ENCODE measurements around the gene BCL7A. TPM values are rescaled to one million over a fixed set of nuclear protein-coding genes. Genes with fewer than 3 reads are reported as not detected.
A peak's percentile ranks its signal among the peaks of the same experiment; 100 is the strongest.

Gene BCL7A
- total and polyA plus RNA-seq, 2 donors (not counting 1 experiment from before 2014, with no cell fraction given), result 71.0 to 75.9 TPM

- Mint-ChIP-seq H3K9me3 (ENCODE audit: insufficient read depth) (no peaks in the 10 kb centered on the region), H3K27me3 (no peaks in the 10 kb centered on the region), H3K4me1 (peaks cover 47% of the 10 kb centered on the region), H3K27ac (peak overlapping the region; percentile 43), H3K4me3 (peak overlapping the region; percentile 52)
- H2AFZ ChIP-seq (ENCODE audit: insufficient read depth, low read depth, low read length, poor library complexity, severe bottlenecking), result peak overlapping the region; percentile 18
- DNase-seq (no peak), ATAC-seq (ENCODE audit: low read depth) (no peak)
- no peaks in the 10 kb centered on the region for H4K20me1 ChIP-seq (ENCODE audit: control insufficient read depth, insufficient read depth, low read length, poor library complexity, severe bottlenecking)
- H3K79me2 ChIP-seq (ENCODE audit: control insufficient read depth, insufficient read depth, low read length), result no peaks in the 10 kb centered on the region
- H3K9ac ChIP-seq (ENCODE audit: low read length), result no peak overlapping the region
- peak overlapping the region; percentile 31 for H3K4me2 ChIP-seq (replicated peaks; ENCODE audit: low read depth, low read length, poor library complexity, severe bottlenecking)
- H3K27ac ChIP-seq (ENCODE audit: low read length in 2 of 2), result no peak overlapping the region
- intact Hi-C loops (cut with micrococcal nuclease), result no loop called here
- POLR2A ChIA-PET, result interaction anchor here (1.2 kb wide), 1 partner anchor 8 kb away, joined by 3 read pairs; no protein-coding TSS in a partner anchor
- no peak overlapping the region for H3K4me3 ChIP-seq (ENCODE audit: control extremely low read depth in 1 of 5, extremely low read depth in 1 of 5, insufficient read depth in 1 of 5, low read depth in 2 of 5, low read length in 4 of 5)
- peaks cover 0 to 9% (median 5%) of the 10 kb centered on the region in 3 donors for H3K9me3 ChIP-seq (ENCODE audit: control extremely low read depth in 1 of 3, control insufficient read depth in 2 of 3, insufficient read depth in 1 of 3, low read length in 2 of 3)
- TF ChIP-seq EZH2 (IDR thresholded peaks at IDR 0.05; ENCODE audit: borderline replicate concordance, insufficient read depth, low read depth, low read length, poor library complexity, severe bottlenecking) (no peak), CTCF (IDR thresholded peaks at IDR 0.05) (no peak)
- no peaks in the 10 kb centered on the region for H3K36me3 ChIP-seq (replicated peaks in 1 of 2; ENCODE audit: control extremely low read depth in 1 of 2, control insufficient read depth in 1 of 2, extremely low read depth in 1 of 2, insufficient read depth in 2 of 2, low read length in 1 of 2)
- peaks cover 35 to 44% of the 10 kb centered on the region in 2 donors for H3K4me1 ChIP-seq (ENCODE audit: control insufficient read depth in 2 of 2, insufficient read depth in 2 of 2, low read length in 2 of 2)
- H3K27me3 ChIP-seq (replicated peaks in 1 of 4; ENCODE audit: control extremely low read depth in 1 of 4, control insufficient read depth in 3 of 4, insufficient read depth in 4 of 4, low read length in 3 of 4), result no peaks in the 10 kb centered on the region
- 80% methylated on average over 2 of the region's 9 CpGs for WGBS (ENCODE audit: insufficient coverage)
- CTCF ChIA-PET, result interaction anchor here (0.6 kb wide), 1 partner anchor 28 kb away, joined by 3 read pairs; no protein-coding TSS in a partner anchor
Measured at GRCh38 chr12:121996050-121996944, 25.4 kb upstream of the BCL7A start.

Data from B cell (primary cell).